Measurements from ENCODE around the gene CEMP1. TPM values are rescaled to one million over a fixed set of nuclear protein-coding genes. Genes with fewer than 3 reads are reported as not detected.

CEMP1 gene
- total RNA-seq, 1 experiment from 2014 or later, result 0.08 TPM

- DNase-seq (ENCODE audit: low spot score), result no peak
Measured at GRCh38 chr16:2483939-2484897, 47.0 kb downstream of the CEMP1 start.

DNA sequence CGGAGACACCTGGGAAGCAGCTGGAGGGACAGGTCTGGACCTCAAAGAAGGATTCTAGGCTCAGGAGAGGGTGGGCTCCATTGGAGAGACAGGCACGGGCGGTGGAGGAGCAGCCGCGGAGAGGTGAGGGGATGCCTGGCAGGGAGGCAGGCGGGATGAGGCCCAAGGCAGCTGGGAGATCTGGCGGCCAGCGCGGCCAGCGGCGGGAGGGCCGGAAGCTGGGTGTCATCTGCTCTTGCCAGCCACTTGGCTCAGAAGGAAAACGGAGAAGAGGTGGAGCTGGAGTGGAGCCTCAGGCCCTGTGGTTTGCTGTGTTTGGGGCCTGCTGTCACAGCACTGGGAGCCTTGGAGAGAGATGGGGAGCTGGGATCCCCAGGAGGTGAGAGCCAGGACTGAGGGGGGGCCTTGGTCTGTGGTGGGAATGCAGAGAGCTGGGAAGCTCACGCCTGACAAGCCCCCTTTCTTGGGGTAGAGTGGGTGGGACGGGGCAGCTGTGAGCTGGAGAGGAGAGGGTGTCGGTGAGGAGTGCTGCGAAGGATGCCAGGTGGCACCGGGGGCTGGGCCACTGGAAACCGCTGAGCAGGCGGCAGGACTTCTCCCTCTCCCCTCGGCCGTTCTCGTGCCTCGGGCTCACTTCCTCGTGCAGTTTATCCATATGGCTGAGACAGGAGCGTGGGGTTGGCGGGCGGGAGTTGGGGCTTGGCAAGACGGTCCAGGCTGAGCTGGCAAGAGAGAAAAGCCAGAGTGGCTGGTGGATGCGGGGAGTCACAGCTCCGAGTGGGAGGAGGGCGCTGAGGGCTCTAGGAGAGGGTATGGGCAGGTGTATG is 48.3 kb downstream of the CEMP1 start:
- no peak for DNase-seq (ENCODE audit: low spot score)

GRCh38 chr16:2482249-2482648 is 49.0 kb downstream of the CEMP1 start:
- no peak for DNase-seq (ENCODE audit: low spot score)

GRCh38 chr16:2481676-2482075 is 49.5 kb downstream of the CEMP1 start:
- no peak for DNase-seq (ENCODE audit: low spot score)

- no peak for DNase-seq (ENCODE audit: low spot score)
Measured at GRCh38 chr16:2480948-2481347, 50.3 kb downstream of the CEMP1 start.

Other genes with a start within 250 kb of the CEMP1 start
- 0.25 and 0.41 TPM in 2 replicates for gene ABCA3, start 190.7 kb downstream of the CEMP1 start, total RNA-seq (2014; rRNA removed; shearing (Covaris generic))
- gene CCNF, start 102.0 kb downstream of the CEMP1 start, total RNA-seq (2014; rRNA removed; shearing (Covaris generic)), result 26.1 and 35.8 TPM in 2 replicates
- 13.0 and 23.2 TPM in 2 replicates for gene TEDC2, start 71.3 kb downstream of the CEMP1 start, total RNA-seq (2014; rRNA removed; shearing (Covaris generic))
- gene NTN3, start 60.1 kb downstream of the CEMP1 start, total RNA-seq (2014; rRNA removed; shearing (Covaris generic)), result 0.14 TPM in 1 of 2 replicates, not detected in the other
- 5.6 and 5.9 TPM in 2 replicates for gene TBC1D24, start 56.3 kb downstream of the CEMP1 start, total RNA-seq (2014; rRNA removed; shearing (Covaris generic))
- gene ATP6V0C, start 17.5 kb downstream of the CEMP1 start, total RNA-seq (2014; rRNA removed; shearing (Covaris generic)), result 39.7 and 40.5 TPM in 2 replicates
- gene AMDHD2, start 11.0 kb downstream of the CEMP1 start, total RNA-seq (2014; rRNA removed; shearing (Covaris generic)), result 15.8 and 24.6 TPM in 2 replicates
- 8.2 and 9.4 TPM in 2 replicates for gene PDPK1, start 6.6 kb upstream of the CEMP1 start, total RNA-seq (2014; rRNA removed; shearing (Covaris generic))
- gene KCTD5, start 151.1 kb upstream of the CEMP1 start, total RNA-seq (2014; rRNA removed; shearing (Covaris generic)), result 25.3 and 49.7 TPM in 2 replicates
- gene PRSS27, start 188.8 kb upstream of the CEMP1 start, total RNA-seq (2014; rRNA removed; shearing (Covaris generic)), result 0.02 and 0.46 TPM in 2 replicates
- 16.1 and 19.2 TPM in 2 replicates for gene SRRM2, start 221.2 kb upstream of the CEMP1 start, total RNA-seq (2014; rRNA removed; shearing (Covaris generic))
- gene ELOB, start 245.9 kb upstream of the CEMP1 start, total RNA-seq (2014; rRNA removed; shearing (Covaris generic)), result 495 and 562 TPM in 2 replicates